ENCODE data around the gene PLA2G4B. TPM values are rescaled to one million over a fixed set of nuclear protein-coding genes. Genes with fewer than 3 reads are reported as not detected.

Gene PLA2G4B
- total and polyA plus RNA-seq, 10 of the 15 experiments (the other 5 are each of a cell fraction or from before 2014, with no cell fraction given): 0.22 to 6.6 (median 2.9) TPM

DNA sequence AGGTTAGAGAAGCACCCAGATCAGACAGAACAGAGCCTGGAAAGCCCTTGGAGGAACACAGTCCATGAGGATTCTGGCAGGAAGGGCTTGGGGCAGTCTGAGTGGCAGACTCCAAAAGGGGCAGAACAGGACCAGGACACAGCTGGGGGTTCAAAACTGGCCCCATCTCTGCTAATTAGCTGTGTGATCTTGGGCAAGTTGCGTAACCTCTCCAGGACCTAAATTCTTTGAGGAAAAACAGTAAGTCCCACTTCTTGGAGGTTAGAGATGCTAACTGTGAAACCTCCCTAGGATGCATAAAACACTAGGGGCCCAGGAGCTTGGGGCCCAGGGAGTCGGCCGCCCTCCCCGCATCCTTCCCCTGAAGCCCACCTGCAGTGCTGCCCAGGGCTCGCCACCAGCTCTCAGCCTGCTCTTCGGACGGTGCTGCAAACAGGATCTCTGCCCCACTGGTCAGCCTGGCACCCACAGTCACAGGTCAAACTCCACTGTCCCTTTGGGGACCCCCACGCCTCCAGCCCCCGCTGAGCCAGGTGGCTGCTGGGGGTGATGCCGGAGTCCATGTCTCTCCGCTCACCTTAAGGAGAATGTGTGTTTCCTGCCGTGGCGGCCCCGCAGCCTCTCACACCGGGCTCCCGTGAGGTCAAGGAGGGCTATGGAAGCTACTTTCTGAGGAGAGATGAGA lies 12.0 kb downstream of the PLA2G4B start:
- H3K27ac ChIP-seq (ENCODE audit: control insufficient read depth, insufficient read depth): no peak overlapping the region
- ChIA-PET POLR2A (no interaction called here), SMC1A (ENCODE audit: uncharacterized antibody, unreplicated experiment) (no interaction called here), RAD21 (ENCODE audit: unreplicated experiment) (no interaction called here), CTCF (no interaction called here)
- no peak for TF ChIP-seq MTA2 (IDR thresholded peaks at IDR 0.05; ENCODE audit: low read depth)
- TF ChIP-seq, protein P1, sequence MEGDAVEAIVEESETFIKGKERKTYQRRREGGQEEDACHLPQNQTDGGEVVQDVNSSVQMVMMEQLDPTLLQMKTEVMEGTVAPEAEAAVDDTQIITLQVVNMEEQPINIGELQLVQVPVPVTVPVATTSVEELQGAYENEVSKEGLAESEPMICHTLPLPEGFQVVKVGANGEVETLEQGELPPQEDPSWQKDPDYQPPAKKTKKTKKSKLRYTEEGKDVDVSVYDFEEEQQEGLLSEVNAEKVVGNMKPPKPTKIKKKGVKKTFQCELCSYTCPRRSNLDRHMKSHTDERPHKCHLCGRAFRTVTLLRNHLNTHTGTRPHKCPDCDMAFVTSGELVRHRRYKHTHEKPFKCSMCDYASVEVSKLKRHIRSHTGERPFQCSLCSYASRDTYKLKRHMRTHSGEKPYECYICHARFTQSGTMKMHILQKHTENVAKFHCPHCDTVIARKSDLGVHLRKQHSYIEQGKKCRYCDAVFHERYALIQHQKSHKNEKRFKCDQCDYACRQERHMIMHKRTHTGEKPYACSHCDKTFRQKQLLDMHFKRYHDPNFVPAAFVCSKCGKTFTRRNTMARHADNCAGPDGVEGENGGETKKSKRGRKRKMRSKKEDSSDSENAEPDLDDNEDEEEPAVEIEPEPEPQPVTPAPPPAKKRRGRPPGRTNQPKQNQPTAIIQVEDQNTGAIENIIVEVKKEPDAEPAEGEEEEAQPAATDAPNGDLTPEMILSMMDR (IDR thresholded peaks at IDR 0.05 in 2 of 3, conservative IDR thresholded peaks at IDR 0.05 in 1 of 3; ENCODE audit: control insufficient read depth in 2 of 3, extremely low read depth in 1 of 3, insufficient read depth in 1 of 3, low read depth in 3 of 3, low read length in 3 of 3): no peak
- TF ChIP-seq, protein P2, sequence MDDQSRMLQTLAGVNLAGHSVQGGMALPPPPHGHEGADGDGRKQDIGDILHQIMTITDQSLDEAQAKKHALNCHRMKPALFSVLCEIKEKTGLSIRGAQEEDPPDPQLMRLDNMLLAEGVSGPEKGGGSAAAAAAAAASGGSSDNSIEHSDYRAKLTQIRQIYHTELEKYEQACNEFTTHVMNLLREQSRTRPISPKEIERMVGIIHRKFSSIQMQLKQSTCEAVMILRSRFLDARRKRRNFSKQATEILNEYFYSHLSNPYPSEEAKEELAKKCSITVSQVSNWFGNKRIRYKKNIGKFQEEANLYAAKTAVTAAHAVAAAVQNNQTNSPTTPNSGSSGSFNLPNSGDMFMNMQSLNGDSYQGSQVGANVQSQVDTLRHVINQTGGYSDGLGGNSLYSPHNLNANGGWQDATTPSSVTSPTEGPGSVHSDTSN (IDR thresholded peaks at IDR 0.05; ENCODE audit: insufficient replicate concordance, low read depth, low read length): no peak
- no peak for TF ChIP-seq CBX5 (IDR thresholded peaks at IDR 0.05; ENCODE audit: low read depth)
- no peak for TF ChIP-seq CREB1 (IDR thresholded peaks at IDR 0.05; ENCODE audit: low read depth)
- no peak for TF ChIP-seq ZNF24 (IDR thresholded peaks at IDR 0.05)
- TF ChIP-seq GATAD2B (conservative IDR thresholded peaks at IDR 0.05; ENCODE audit: low read depth): no peak
- TF ChIP-seq ZNF207 (IDR thresholded peaks at IDR 0.05; ENCODE audit: borderline replicate concordance): no peak
- TF ChIP-seq ZSCAN29 (IDR thresholded peaks at IDR 0.05): no peak
- no peak overlapping the region for H3K4me2 ChIP-seq (ENCODE audit: control insufficient read depth, insufficient read depth)
- 51% methylated on average over 16 of the region's 16 CpGs for WGBS (ENCODE audit: insufficient coverage, insufficient replicate concordance, low lambda C conversion rate, missing lambda C conversion rate)
- ATAC-seq: no peak
- no peak overlapping the region for H3K4me3 ChIP-seq
- no peak for DNase-seq (ENCODE audit: low read depth, low spot score)
- no peaks in the 10 kb centered on the region; the same call in 1 of the 2 replicates for H4K20me1 ChIP-seq (ENCODE audit: control insufficient read depth, insufficient read depth)
- no peak for FAIRE-seq
- H3K9me3 ChIP-seq (replicated peaks; ENCODE audit: control insufficient read depth, insufficient read depth, low read length): no peaks in the 10 kb centered on the region
- H3K4me1 ChIP-seq (ENCODE audit: control insufficient read depth, insufficient read depth, low read length): no peaks in the 10 kb centered on the region
- intact Hi-C loops (cut with micrococcal nuclease; ENCODE audit: unreplicated experiment) (no loop called here), in situ Hi-C loops (cut with MboI) (no loop called here)
- H3K79me2 ChIP-seq (ENCODE audit: control insufficient read depth, insufficient read depth, low read length): no peaks in the 10 kb centered on the region
- H3K9ac ChIP-seq (ENCODE audit: control insufficient read depth, insufficient read depth, low read length): no peak overlapping the region
- no peak overlapping the region for H2AFZ ChIP-seq (ENCODE audit: control insufficient read depth, low read depth, low read length)
- no peaks in the 10 kb centered on the region for H3K27me3 ChIP-seq (replicated peaks in 1 of 2; ENCODE audit: control insufficient read depth in 2 of 2, insufficient read depth in 2 of 2, low read length in 1 of 2)
- no TSS peak for BruUV-seq (replicated peaks)
- no peaks in the 10 kb centered on the region; a peak in 1 of 4 replicates for H3K36me3 ChIP-seq (ENCODE audit: control insufficient read depth in 2 of 2, insufficient read depth in 2 of 2, low read length in 1 of 2)

Data from GM12878 (cell line).